H1 (cell line): ENCODE measurements around the gene MYRIP.
"Not testable (repeated sequence)": the region's sequence is repeated elsewhere in the genome, so short reads cannot be mapped to it uniquely, and the experiment has no call there.

Experiments
- CHD1 ChIP-seq: IDR thresholded peaks from 2 replicates; pipeline ENCODE4 v1.6.1; 2012; ENCODE audit warnings: low read depth, low read length, improper control_type of control experiment
- CHD2 ChIP-seq: IDR thresholded peaks from 2 replicates; pipeline ENCODE4 v1.6.1; 2012; ENCODE audit warnings: low read length, improper control_type of control experiment
- CTCF ChIP-seq, 3 experiments: IDR thresholded peaks; 1 replicate in 2 of 3; 2 replicates in 1 of 3; pipeline versions ENCODE4 v1.5.1 to v1.6.1; 2011; ENCODE audit warnings: low read length in 3 of 3, mild to moderate bottlenecking in 3 of 3, inconsistent platforms in 2 of 3, low read depth in 1 of 3, moderate library complexity in 1 of 3; ENCODE audit not compliant: insufficient read depth in 1 of 3; ENCODE audit errors: control extremely low read depth in 1 of 3
- HDAC6 ChIP-seq: IDR thresholded peaks from one replicate; pipeline ENCODE4 v1.7.1; 2012; ENCODE audit warnings: low read depth, mild to moderate bottlenecking, inconsistent platforms, low read length, moderate library complexity
- POLR2A ChIP-seq, 2 experiments: IDR thresholded peaks; 1 replicate in 1 of 2; 2 replicates in 1 of 2; pipeline ENCODE4 v1.6.1; 2011; ENCODE audit warnings: low read depth in 2 of 2, low read length in 2 of 2, mild to moderate bottlenecking in 2 of 2; ENCODE audit errors: control extremely low read depth in 1 of 2
- POLR2AphosphoS5 ChIP-seq: IDR thresholded peaks from 2 replicates; pipeline ENCODE4 v1.6.1; 2011; ENCODE audit warnings: low read depth, low read length
- RNF2 ChIP-seq: fragments of 200-900, 300-1000 bp; sonication (generic); IDR thresholded peaks from 2 replicates; pipeline ENCODE4 v1.7.1; 2016; ENCODE audit warnings: borderline replicate concordance, low read depth, mild to moderate bottlenecking, antibody characterized with exemption, low read length; ENCODE audit not compliant: poor library complexity, severe bottlenecking; ENCODE audit errors: missing control alignments
- TCF12 ChIP-seq: IDR thresholded peaks from 2 replicates; pipeline ENCODE4 v1.6.1; 2011; ENCODE audit warnings: low read depth, mild to moderate bottlenecking, low read length
- TF ChIP-seq, protein P1 (sequence below): fragments of 300-600 bp; sonication (generic); IDR thresholded peaks from 2 replicates; pipeline ENCODE4 v1.7.1; 2012; ENCODE audit warnings: low read length, moderate library complexity, mild to moderate bottlenecking, inconsistent platforms; ENCODE audit not compliant: insufficient replicate concordance

DNA sequence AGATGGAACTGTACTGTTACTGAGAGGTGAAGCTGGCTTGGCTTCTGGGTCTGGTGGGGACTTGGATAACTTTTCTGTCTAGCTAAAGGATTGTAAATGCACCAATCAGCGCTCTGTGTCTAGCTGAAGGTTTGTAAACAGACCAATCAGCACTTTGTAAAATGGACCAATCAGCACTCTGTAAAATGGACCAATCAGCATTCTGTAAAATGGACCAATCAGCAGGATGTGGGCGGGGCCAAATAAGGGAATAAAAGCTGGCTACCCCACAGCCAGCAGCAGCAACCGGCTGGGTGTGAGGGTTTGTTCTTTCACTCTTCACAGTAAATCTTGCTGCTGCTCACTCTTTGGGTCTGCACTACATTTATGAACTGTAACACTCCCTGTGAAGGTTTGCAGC is 6.9 kb upstream of the MYRIP start:
- not testable (repeated sequence) for TF ChIP-seq HDAC6; CTCF (IDR thresholded peaks at IDR 0.05; ENCODE audit: control extremely low read depth in 1 of 3, insufficient read depth in 1 of 3, low read depth in 1 of 3, low read length in 3 of 3); POLR2A (IDR thresholded peaks at IDR 0.05; ENCODE audit: control extremely low read depth in 1 of 2, low read depth in 2 of 2, low read length in 2 of 2); RNF2; POLR2AphosphoS5; CHD2; CHD1; TCF12
- TF ChIP-seq, protein P1, sequence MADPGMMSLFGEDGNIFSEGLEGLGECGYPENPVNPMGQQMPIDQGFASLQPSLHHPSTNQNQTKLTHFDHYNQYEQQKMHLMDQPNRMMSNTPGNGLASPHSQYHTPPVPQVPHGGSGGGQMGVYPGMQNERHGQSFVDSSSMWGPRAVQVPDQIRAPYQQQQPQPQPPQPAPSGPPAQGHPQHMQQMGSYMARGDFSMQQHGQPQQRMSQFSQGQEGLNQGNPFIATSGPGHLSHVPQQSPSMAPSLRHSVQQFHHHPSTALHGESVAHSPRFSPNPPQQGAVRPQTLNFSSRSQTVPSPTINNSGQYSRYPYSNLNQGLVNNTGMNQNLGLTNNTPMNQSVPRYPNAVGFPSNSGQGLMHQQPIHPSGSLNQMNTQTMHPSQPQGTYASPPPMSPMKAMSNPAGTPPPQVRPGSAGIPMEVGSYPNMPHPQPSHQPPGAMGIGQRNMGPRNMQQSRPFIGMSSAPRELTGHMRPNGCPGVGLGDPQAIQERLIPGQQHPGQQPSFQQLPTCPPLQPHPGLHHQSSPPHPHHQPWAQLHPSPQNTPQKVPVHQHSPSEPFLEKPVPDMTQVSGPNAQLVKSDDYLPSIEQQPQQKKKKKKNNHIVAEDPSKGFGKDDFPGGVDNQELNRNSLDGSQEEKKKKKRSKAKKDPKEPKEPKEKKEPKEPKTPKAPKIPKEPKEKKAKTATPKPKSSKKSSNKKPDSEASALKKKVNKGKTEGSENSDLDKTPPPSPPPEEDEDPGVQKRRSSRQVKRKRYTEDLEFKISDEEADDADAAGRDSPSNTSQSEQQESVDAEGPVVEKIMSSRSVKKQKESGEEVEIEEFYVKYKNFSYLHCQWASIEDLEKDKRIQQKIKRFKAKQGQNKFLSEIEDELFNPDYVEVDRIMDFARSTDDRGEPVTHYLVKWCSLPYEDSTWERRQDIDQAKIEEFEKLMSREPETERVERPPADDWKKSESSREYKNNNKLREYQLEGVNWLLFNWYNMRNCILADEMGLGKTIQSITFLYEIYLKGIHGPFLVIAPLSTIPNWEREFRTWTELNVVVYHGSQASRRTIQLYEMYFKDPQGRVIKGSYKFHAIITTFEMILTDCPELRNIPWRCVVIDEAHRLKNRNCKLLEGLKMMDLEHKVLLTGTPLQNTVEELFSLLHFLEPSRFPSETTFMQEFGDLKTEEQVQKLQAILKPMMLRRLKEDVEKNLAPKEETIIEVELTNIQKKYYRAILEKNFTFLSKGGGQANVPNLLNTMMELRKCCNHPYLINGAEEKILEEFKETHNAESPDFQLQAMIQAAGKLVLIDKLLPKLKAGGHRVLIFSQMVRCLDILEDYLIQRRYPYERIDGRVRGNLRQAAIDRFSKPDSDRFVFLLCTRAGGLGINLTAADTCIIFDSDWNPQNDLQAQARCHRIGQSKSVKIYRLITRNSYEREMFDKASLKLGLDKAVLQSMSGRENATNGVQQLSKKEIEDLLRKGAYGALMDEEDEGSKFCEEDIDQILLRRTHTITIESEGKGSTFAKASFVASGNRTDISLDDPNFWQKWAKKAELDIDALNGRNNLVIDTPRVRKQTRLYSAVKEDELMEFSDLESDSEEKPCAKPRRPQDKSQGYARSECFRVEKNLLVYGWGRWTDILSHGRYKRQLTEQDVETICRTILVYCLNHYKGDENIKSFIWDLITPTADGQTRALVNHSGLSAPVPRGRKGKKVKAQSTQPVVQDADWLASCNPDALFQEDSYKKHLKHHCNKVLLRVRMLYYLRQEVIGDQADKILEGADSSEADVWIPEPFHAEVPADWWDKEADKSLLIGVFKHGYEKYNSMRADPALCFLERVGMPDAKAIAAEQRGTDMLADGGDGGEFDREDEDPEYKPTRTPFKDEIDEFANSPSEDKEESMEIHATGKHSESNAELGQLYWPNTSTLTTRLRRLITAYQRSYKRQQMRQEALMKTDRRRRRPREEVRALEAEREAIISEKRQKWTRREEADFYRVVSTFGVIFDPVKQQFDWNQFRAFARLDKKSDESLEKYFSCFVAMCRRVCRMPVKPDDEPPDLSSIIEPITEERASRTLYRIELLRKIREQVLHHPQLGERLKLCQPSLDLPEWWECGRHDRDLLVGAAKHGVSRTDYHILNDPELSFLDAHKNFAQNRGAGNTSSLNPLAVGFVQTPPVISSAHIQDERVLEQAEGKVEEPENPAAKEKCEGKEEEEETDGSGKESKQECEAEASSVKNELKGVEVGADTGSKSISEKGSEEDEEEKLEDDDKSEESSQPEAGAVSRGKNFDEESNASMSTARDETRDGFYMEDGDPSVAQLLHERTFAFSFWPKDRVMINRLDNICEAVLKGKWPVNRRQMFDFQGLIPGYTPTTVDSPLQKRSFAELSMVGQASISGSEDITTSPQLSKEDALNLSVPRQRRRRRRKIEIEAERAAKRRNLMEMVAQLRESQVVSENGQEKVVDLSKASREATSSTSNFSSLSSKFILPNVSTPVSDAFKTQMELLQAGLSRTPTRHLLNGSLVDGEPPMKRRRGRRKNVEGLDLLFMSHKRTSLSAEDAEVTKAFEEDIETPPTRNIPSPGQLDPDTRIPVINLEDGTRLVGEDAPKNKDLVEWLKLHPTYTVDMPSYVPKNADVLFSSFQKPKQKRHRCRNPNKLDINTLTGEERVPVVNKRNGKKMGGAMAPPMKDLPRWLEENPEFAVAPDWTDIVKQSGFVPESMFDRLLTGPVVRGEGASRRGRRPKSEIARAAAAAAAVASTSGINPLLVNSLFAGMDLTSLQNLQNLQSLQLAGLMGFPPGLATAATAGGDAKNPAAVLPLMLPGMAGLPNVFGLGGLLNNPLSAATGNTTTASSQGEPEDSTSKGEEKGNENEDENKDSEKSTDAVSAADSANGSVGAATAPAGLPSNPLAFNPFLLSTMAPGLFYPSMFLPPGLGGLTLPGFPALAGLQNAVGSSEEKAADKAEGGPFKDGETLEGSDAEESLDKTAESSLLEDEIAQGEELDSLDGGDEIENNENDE = not testable (repeated sequence)
